K562 (cell line): ENCODE measurements around the gene CTPS1. TPM values are rescaled to one million over a fixed set of nuclear protein-coding genes. Genes with fewer than 3 reads are reported as not detected.

Experiments
- BDP1 ChIP-seq: IDR thresholded peaks from 3 replicates; pipeline ENCODE4 v1.6.1; 2011; ENCODE audit not compliant: insufficient read length, insufficient read depth
- CLOCK ChIP-seq: fragments of 250-450 bp; sonication (Bioruptor Pico); IDR thresholded peaks from 2 replicates; pipeline ENCODE4 v1.4.0; 2020; ENCODE audit warnings: mild to moderate bottlenecking, moderate library complexity, borderline replicate concordance
- E2F1 ChIP-seq: sonication (generic); formaldehyde crosslinking; IDR thresholded peaks from 2 replicates; pipeline ENCODE4 v1.8.1; 2023; ENCODE audit warnings: mild to moderate bottlenecking, missing genetic modification reagents, moderate library complexity
- FOSL1 ChIP-seq: fragments of 200-800 bp; sonication (Bioruptor generic); conservative IDR thresholded peaks from 2 replicates; pipeline ENCODE4 v1.6.1; 2016; ENCODE audit warnings: missing genetic modification characterization, missing compliant biosample characterization
- FOXA3 ChIP-seq, 2 experiments: fragments of 450-650 bp in 1 of 2; sonication (generic) in 1 of 2; formaldehyde crosslinking; IDR thresholded peaks in 1 of 2; conservative IDR thresholded peaks in 1 of 2; 2 replicates each; pipeline versions ENCODE4 v1.4.0 to v1.8.0; 2020 to 2022; ENCODE audit warnings: mild to moderate bottlenecking in 2 of 2, missing genetic modification reagents in 1 of 2
- HES1 ChIP-seq: fragments of 450-650 bp; IDR thresholded peaks from 2 replicates; pipeline ENCODE4 v1.6.1; 2016; ENCODE audit warnings: low read depth, mild to moderate bottlenecking, moderate library complexity
- KLF1 ChIP-seq: fragments of 450-650 bp; IDR thresholded peaks from 2 replicates; pipeline ENCODE4 v1.6.1; 2016; ENCODE audit warnings: missing genetic modification characterization, missing compliant biosample characterization
- MTA3 ChIP-seq: fragments of 450-650 bp; formaldehyde crosslinking; IDR thresholded peaks from 2 replicates; pipeline ENCODE4 v1.6.1; 2017; ENCODE audit warnings: mild to moderate bottlenecking, borderline replicate concordance
- NFE2 ChIP-seq: IDR thresholded peaks from 2 replicates; pipeline ENCODE4 v1.6.1; 2014; ENCODE audit warnings: antibody characterized with exemption, low read depth
- NFE2L1 ChIP-seq: fragments of 450-650 bp; IDR thresholded peaks from 2 replicates; pipeline ENCODE4 v1.6.1; 2016; ENCODE audit warnings: missing genetic modification characterization, low read depth, mild to moderate bottlenecking, missing compliant biosample characterization, moderate library complexity, borderline replicate concordance
- PATZ1 ChIP-seq: fragments of 250-450 bp; sonication (Bioruptor Pico); IDR thresholded peaks from 2 replicates; pipeline ENCODE4 v1.5.0; 2020; ENCODE audit warnings: mild to moderate bottlenecking, borderline replicate concordance
- SAP30 ChIP-seq: fragments of 200-600 bp; sonication (generic); IDR thresholded peaks from 2 replicates; pipeline ENCODE4 v1.6.1; 2012; ENCODE audit warnings: borderline replicate concordance, low read depth, mild to moderate bottlenecking, moderate library complexity, low read length, control low read depth, inconsistent platforms; ENCODE audit not compliant: insufficient read depth, poor library complexity, severe bottlenecking
- SREBF2 ChIP-seq: sonication (generic); formaldehyde crosslinking; IDR thresholded peaks from 2 replicates; pipeline ENCODE4 v1.4.0; 2020; ENCODE audit warnings: mild to moderate bottlenecking, missing genetic modification reagents
- TFAM ChIP-seq: fragments of 250-450 bp; sonication (Bioruptor Pico); conservative IDR thresholded peaks from 2 replicates; pipeline ENCODE4 v1.5.0; 2021; ENCODE audit warnings: mild to moderate bottlenecking, moderate library complexity
- ZBTB5 ChIP-seq: fragments of 450-650 bp; IDR thresholded peaks from 2 replicates; pipeline ENCODE4 v1.6.1; 2017; ENCODE audit warnings: antibody characterized with exemption
- ZNF134 ChIP-seq: fragments of 250-450 bp; sonication (Bioruptor Pico); conservative IDR thresholded peaks from 2 replicates; pipeline ENCODE4 v1.4.0; 2020
- ZNF282 ChIP-seq: sonication (generic); formaldehyde crosslinking; IDR thresholded peaks from 2 replicates; pipeline ENCODE4 v1.8.1; 2023; ENCODE audit warnings: missing genetic modification reagents
- ZNF695 ChIP-seq: fragments of 450-650 bp; formaldehyde crosslinking; IDR thresholded peaks from 2 replicates; pipeline ENCODE4 v1.4.0; 2020; ENCODE audit warnings: mild to moderate bottlenecking, moderate library complexity
- polyA plus RNA-seq, 8 experiments: library from polyadenylated mRNA; depleted of rRNA in 4 of 8; stranded (reverse) in 5 of 8; unstranded in 3 of 8; fragments of >200 nt; fragmentation: Nextera tagmentation in 2 of 8; fragmentation: Illumina TruSeq in 1 of 8; extraction: Ambion mirVana in 2 of 8; extraction: Trizol in 1 of 8; gene quantifications; 2 replicates each; pipeline versions ENCODE4 v1.2.1 to v1.2.3, GENCODE V29; 2011 to 2014; ENCODE audit warnings: inconsistent platforms in 1 of 8, missing spikeins in 1 of 8
- total RNA-seq, 7 experiments: library from RNA; depleted of rRNA in 6 of 7; stranded (reverse); fragments of >200 nt in 6 of 7; fragmentation: Illumina TruSeq in 2 of 7; extraction: Trizol in 2 of 7; gene quantifications; 2 replicates each; pipeline versions ENCODE4 v1.2.1 to v1.2.3, GENCODE V29; 2011 to 2021; ENCODE audit warnings: low replicate concordance in 1 of 7

The CTPS1 gene
- total and polyA plus RNA-seq, 9 of the 15 experiments (the other 6 are each of a cell fraction or from before 2014, with no cell fraction given) = 44.4 to 164 (median 87.7) TPM

- TF ChIP-seq HES1 = no peak
- TF ChIP-seq TFAM = no peak
- TF ChIP-seq E2F1 = no peak
- peak; percentile 79 for TF ChIP-seq MTA3
- TF ChIP-seq ZNF282 (CRISPR knock-in tag) = no peak
- TF ChIP-seq FOSL1 (tag) = peak; percentile 29; the same call in 1 of the 2 replicates
- TF ChIP-seq CLOCK (CRISPR knock-in tag) = no peak
- TF ChIP-seq FOXA3 (CRISPR knock-in tag; conservative IDR thresholded peaks at IDR 0.05 in 1 of 2, IDR thresholded peaks at IDR 0.05 in 1 of 2) = peak in 1 of 2 experiments; percentile 29; a peak in 1 of 4 replicates
- TF ChIP-seq KLF1 (tag) = no peak
- no peak for TF ChIP-seq ZNF134 (CRISPR knock-in tag)
- TF ChIP-seq ZBTB5 = no peak
- TF ChIP-seq NFE2L1 = no peak
- TF ChIP-seq PATZ1 (CRISPR knock-in tag) = no peak
- TF ChIP-seq ZNF695 (CRISPR knock-in tag) = no peak
- no peak for TF ChIP-seq SAP30
- no peak for TF ChIP-seq BDP1
- peak; percentile 59 for TF ChIP-seq NFE2
- TF ChIP-seq SREBF2 (CRISPR knock-in tag) = no peak
Observed at GRCh38 chr1:40939320-40940059, 40.0 kb upstream of the CTPS1 start (continued).
